ENCODE data around the gene GNB1. TPM values are rescaled to one million over a fixed set of nuclear protein-coding genes. Genes with fewer than 3 reads are reported as not detected.

GNB1 gene
- total RNA-seq, 4 donors from 2014 or later: 150 to 191 (median 159) TPM

DNA sequence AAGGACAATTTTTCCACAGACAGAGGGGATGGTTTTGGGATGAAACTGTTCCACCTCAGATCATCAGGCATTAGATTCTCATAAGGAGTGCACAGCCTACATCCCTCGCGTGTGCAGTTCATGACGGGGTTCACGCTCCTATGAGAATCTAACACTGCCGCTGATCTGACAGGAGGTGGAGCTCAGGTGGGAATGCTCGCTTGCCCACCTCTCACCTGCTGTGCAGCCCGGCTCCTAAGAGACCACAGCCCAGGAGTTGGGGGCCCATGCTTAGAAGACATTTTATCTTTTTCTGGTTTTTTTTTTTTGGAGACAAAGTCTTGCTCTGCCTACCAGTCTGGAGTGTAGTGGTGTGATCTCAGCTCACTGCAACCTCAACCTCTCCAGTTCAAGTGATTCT lies 16.0 kb downstream of the GNB1 start:
- no peak for DNase-seq (ENCODE audit: low spot score in 2 of 2)
- Histone ChIP-seq H3K4me1 (peaks cover 0 to 78% (median 27%) of the 10 kb centered on the region in 4 donors), H3K4me3 (no peak overlapping the region), H3K9me3 (no peaks in the 10 kb centered on the region), H3K27me3 (no peaks in the 10 kb centered on the region), H3K36me3 (peaks cover 0 to 30% (median 0%) of the 10 kb centered on the region in 3 donors), H3K27ac (no peak overlapping the region)
- TF ChIP-seq EP300 (IDR thresholded peaks at IDR 0.05): no peak
- TF ChIP-seq POLR2A (IDR thresholded peaks at IDR 0.05): no peak
- no peak for TF ChIP-seq CTCF (IDR thresholded peaks at IDR 0.05)
- 94 to 95% methylated on average over 7 of the region's 7 CpGs for WGBS, 2 donors

- no peak for DNase-seq (ENCODE audit: low spot score in 2 of 2)
- Histone ChIP-seq H3K4me3 (no peak overlapping the region), H3K27ac (no peak overlapping the region), H3K27me3 (no peaks in the 10 kb centered on the region), H3K36me3 (peaks cover 0 to 24% (median 0%) of the 10 kb centered on the region in 3 donors), H3K9me3 (no peaks in the 10 kb centered on the region), H3K4me1 (peaks cover 0 to 75% (median 26%) of the 10 kb centered on the region in 4 donors)
- 59 to 92% methylated on average over 2 of the region's 2 CpGs for WGBS, 2 donors
- TF ChIP-seq EP300 (IDR thresholded peaks at IDR 0.05): no peak
- TF ChIP-seq POLR2A (IDR thresholded peaks at IDR 0.05): no peak
- no peak for TF ChIP-seq CTCF (IDR thresholded peaks at IDR 0.05)
These were observed 17.7 kb downstream of the GNB1 start for GRCh38 chr1:1873186-1873585.

- TF ChIP-seq CTCF (IDR thresholded peaks at IDR 0.05) (no peak), POLR2A (IDR thresholded peaks at IDR 0.05) (no peak), EP300 (IDR thresholded peaks at IDR 0.05) (no peak)
- H3K9me3 ChIP-seq: no peaks in the 10 kb centered on the region
- DNase-seq (ENCODE audit: low spot score in 2 of 2): no peak
- no peak overlapping the region for H3K4me3 ChIP-seq
- H3K27me3 ChIP-seq: no peaks in the 10 kb centered on the region
- H3K36me3 ChIP-seq: peaks cover 0 to 24% (median 0%) of the 10 kb centered on the region in 3 donors
- H3K4me1 ChIP-seq: peaks cover 0 to 75% (median 28%) of the 10 kb centered on the region in 4 donors
- H3K27ac ChIP-seq: no peak overlapping the region
- WGBS, 2 donors: 82 to 83% methylated on average over 11 of the region's 11 CpGs
These were observed 18.4 kb downstream of the GNB1 start for GRCh38 chr1:1872329-1872994.

DNA sequence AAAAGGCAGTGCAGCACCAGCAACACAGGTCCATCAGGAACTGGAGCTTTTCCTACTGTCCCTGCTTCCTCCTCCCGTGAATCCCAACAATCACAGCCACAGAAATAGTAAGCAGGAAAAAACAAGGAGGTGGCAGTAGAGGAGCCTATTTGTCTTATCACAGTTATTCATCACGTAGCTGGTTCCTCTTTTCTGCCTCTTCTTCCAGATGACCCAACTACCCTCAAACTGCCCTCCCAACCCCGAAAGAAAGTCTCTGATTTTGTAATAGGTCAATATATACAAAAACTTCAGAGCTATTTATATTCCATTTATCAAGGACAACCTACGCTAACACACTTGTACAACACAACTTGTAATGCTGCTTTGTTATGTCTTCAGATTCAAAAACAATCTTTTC lies 21.4 kb downstream of the GNB1 start:
- TF ChIP-seq CTCF (IDR thresholded peaks at IDR 0.05) (no peak), EP300 (IDR thresholded peaks at IDR 0.05) (no peak), POLR2A (IDR thresholded peaks at IDR 0.05) (no peak)
- peaks cover 0 to 74% (median 22%) of the 10 kb centered on the region in 4 donors for H3K4me1 ChIP-seq
- H3K9me3 ChIP-seq: no peaks in the 10 kb centered on the region
- H3K36me3 ChIP-seq: peaks cover 0 to 13% (median 0%) of the 10 kb centered on the region in 3 donors
- no peak overlapping the region for H3K27ac ChIP-seq
- no peak for DNase-seq (ENCODE audit: low spot score in 2 of 2)
- WGBS, 2 donors: 54 to 61% methylated on average over 4 of the region's 4 CpGs
- no peak overlapping the region for H3K4me3 ChIP-seq
- no peaks in the 10 kb centered on the region for H3K27me3 ChIP-seq

GRCh38 chr1:1867164-1867563 lies 23.7 kb downstream of the GNB1 start:
- H3K4me1 ChIP-seq: peaks cover 0 to 75% (median 20%) of the 10 kb centered on the region in 4 donors
- H3K36me3 ChIP-seq: no peaks in the 10 kb centered on the region
- H3K27ac ChIP-seq: no peak overlapping the region

More at GRCh38 chr1:1867164-1867563, 23.7 kb downstream of the GNB1 start:
- Histone ChIP-seq H3K4me3 (no peak overlapping the region), H3K9me3 (no peaks in the 10 kb centered on the region), H3K27me3 (no peaks in the 10 kb centered on the region)
- no peak for DNase-seq (ENCODE audit: low spot score in 2 of 2)
- 91 to 92% methylated on average over 3 of the region's 3 CpGs for WGBS, 2 donors
- TF ChIP-seq CTCF (IDR thresholded peaks at IDR 0.05) (no peak), EP300 (IDR thresholded peaks at IDR 0.05) (no peak), POLR2A (IDR thresholded peaks at IDR 0.05) (no peak)

Data from tibial nerve (tissue), 4 donors.